ENCODE results near the gene AGAP3. TPM values are rescaled to one million over a fixed set of nuclear protein-coding genes. Genes with fewer than 3 reads are reported as not detected.

Gene AGAP3
- total RNA-seq, 1 experiment from 2014 or later: 126 TPM

DNA sequence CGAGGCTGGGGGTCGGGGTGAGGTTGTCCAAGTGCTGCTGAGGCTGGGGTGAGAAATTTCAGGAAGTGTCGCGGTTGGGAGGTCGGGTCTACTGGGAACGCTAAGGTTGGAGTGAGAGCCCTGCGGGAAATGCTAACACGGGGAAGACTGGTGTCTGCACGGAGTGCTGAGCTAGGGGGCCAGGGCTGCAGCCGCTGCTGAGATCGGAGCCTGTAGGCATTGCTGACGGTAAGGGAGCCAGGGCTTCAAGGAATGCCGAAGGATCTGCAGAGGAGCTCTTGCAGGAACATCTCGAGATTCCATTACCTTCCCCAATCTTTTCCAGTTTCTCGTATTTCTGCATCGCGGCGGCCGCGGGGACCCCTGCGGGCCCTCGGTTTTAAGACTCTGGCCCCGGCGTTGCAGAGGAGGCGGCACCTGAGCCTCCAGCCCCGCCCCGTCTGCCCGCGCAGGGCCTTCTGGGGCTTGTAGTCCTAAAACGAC, 28.7 kb upstream of the AGAP3 start, which contains the start of gene CDK5:
TSS of gene CDK5 (minus strand) at position 392 of the 483 bp plus-strand sequence. CDS start at position 343, 49 bp downstream.
- DNase-seq (ENCODE audit: low read depth, low spot score): no peak
- intact Hi-C loops (cut with micrococcal nuclease): no loop called here
- ATAC-seq: peak; percentile 1; the same call in 1 of the 2 replicates
- H3K36me3 ChIP-seq (ENCODE audit: control insufficient read depth in 1 of 2, insufficient read depth in 2 of 2, low read length in 2 of 2): no peaks in the 10 kb centered on the region
- TF ChIP-seq FOSL1 (IDR thresholded peaks at IDR 0.05; ENCODE audit: low read depth): no peak
- no peak for TF ChIP-seq EGR1 (IDR thresholded peaks at IDR 0.05; ENCODE audit: low read depth)
- no peak for TF ChIP-seq SP1 (IDR thresholded peaks at IDR 0.05; ENCODE audit: low read depth)
- no peak for TF ChIP-seq ZNF274 (IDR thresholded peaks at IDR 0.05; ENCODE audit: low read depth, low read length)
- TF ChIP-seq ZFX (IDR thresholded peaks at IDR 0.05): no peak
- TF ChIP-seq, protein P1, sequence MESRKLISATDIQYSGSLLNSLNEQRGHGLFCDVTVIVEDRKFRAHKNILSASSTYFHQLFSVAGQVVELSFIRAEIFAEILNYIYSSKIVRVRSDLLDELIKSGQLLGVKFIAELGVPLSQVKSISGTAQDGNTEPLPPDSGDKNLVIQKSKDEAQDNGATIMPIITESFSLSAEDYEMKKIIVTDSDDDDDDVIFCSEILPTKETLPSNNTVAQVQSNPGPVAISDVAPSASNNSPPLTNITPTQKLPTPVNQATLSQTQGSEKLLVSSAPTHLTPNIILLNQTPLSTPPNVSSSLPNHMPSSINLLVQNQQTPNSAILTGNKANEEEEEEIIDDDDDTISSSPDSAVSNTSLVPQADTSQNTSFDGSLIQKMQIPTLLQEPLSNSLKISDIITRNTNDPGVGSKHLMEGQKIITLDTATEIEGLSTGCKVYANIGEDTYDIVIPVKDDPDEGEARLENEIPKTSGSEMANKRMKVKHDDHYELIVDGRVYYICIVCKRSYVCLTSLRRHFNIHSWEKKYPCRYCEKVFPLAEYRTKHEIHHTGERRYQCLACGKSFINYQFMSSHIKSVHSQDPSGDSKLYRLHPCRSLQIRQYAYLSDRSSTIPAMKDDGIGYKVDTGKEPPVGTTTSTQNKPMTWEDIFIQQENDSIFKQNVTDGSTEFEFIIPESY (IDR thresholded peaks at IDR 0.05; ENCODE audit: extremely low read depth, insufficient replicate concordance, low read length): no peak
- TF ChIP-seq POLR2A (IDR thresholded peaks at IDR 0.05; ENCODE audit: borderline replicate concordance, extremely low read depth, insufficient read depth, insufficient read length): no peak
- TF ChIP-seq SIN3A (IDR thresholded peaks at IDR 0.05; ENCODE audit: low read depth): no peak
- TF ChIP-seq JUND (IDR thresholded peaks at IDR 0.05): no peak
- TF ChIP-seq, protein P2, sequence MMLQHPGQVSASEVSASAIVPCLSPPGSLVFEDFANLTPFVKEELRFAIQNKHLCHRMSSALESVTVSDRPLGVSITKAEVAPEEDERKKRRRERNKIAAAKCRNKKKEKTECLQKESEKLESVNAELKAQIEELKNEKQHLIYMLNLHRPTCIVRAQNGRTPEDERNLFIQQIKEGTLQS (IDR thresholded peaks at IDR 0.05): no peak
- TF ChIP-seq TCF7L2 (IDR thresholded peaks at IDR 0.05; ENCODE audit: borderline replicate concordance, extremely low read depth, insufficient read depth, insufficient read length): no peak
- TF ChIP-seq, protein P3, sequence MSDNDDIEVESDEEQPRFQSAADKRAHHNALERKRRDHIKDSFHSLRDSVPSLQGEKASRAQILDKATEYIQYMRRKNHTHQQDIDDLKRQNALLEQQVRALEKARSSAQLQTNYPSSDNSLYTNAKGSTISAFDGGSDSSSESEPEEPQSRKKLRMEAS (IDR thresholded peaks at IDR 0.05): no peak
- TF ChIP-seq, protein P4, sequence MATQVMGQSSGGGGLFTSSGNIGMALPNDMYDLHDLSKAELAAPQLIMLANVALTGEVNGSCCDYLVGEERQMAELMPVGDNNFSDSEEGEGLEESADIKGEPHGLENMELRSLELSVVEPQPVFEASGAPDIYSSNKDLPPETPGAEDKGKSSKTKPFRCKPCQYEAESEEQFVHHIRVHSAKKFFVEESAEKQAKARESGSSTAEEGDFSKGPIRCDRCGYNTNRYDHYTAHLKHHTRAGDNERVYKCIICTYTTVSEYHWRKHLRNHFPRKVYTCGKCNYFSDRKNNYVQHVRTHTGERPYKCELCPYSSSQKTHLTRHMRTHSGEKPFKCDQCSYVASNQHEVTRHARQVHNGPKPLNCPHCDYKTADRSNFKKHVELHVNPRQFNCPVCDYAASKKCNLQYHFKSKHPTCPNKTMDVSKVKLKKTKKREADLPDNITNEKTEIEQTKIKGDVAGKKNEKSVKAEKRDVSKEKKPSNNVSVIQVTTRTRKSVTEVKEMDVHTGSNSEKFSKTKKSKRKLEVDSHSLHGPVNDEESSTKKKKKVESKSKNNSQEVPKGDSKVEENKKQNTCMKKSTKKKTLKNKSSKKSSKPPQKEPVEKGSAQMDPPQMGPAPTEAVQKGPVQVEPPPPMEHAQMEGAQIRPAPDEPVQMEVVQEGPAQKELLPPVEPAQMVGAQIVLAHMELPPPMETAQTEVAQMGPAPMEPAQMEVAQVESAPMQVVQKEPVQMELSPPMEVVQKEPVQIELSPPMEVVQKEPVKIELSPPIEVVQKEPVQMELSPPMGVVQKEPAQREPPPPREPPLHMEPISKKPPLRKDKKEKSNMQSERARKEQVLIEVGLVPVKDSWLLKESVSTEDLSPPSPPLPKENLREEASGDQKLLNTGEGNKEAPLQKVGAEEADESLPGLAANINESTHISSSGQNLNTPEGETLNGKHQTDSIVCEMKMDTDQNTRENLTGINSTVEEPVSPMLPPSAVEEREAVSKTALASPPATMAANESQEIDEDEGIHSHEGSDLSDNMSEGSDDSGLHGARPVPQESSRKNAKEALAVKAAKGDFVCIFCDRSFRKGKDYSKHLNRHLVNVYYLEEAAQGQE (IDR thresholded peaks at IDR 0.05; ENCODE audit: low read depth): no peak
- TF ChIP-seq EZH2phosphoT487 (IDR thresholded peaks at IDR 0.05; ENCODE audit: borderline replicate concordance): no peak
- no peak for TF ChIP-seq ELF1 (IDR thresholded peaks at IDR 0.05; ENCODE audit: borderline replicate concordance, low read depth)
- TF ChIP-seq YY1 (IDR thresholded peaks at IDR 0.05; ENCODE audit: extremely low read depth, insufficient replicate concordance, low read depth, low read length): no peak
- no peak for TF ChIP-seq RAD21 (IDR thresholded peaks at IDR 0.05; ENCODE audit: low read depth)
- no peak for TF ChIP-seq SRF (IDR thresholded peaks at IDR 0.05; ENCODE audit: low read depth)
- no peak for TF ChIP-seq CEBPB (IDR thresholded peaks at IDR 0.05; ENCODE audit: low read depth)
- peak within 1 kb of the TSS; percentile 87 for H3K27ac ChIP-seq (ENCODE audit: low read depth, low read length)
- ChIA-PET CTCF (no interaction called here), RAD21 (ENCODE audit: low non-redundant PET in 1 of 2, low total read pairs in 2 of 2, uncharacterized antibody in 2 of 2, unreplicated experiment in 2 of 2) (no interaction called here), POLR2A (no interaction called here)
- peaks cover 28% of the 10 kb centered on the region for H3K79me2 ChIP-seq (ENCODE audit: insufficient read depth, low read length)
- peak within 1 kb of the TSS; percentile 95 for H3K4me2 ChIP-seq (ENCODE audit: low read length)
- peaks cover 24 to 42% of the 10 kb centered on the region in 2 experiments for H3K4me1 ChIP-seq (ENCODE audit: control insufficient read depth in 1 of 2, insufficient read depth in 2 of 2, low read length in 2 of 2)
- H3K9ac ChIP-seq (ENCODE audit: low read length): peak within 1 kb of the TSS; percentile 91
- H2AFZ ChIP-seq (ENCODE audit: low read depth, low read length, poor library complexity, severe bottlenecking): no peak within 1 kb of the TSS
- H3K27me3 ChIP-seq (ENCODE audit: insufficient read depth, low read length): no peaks in the 10 kb centered on the region
- peak within 1 kb of the TSS; percentile 81 to 90 for H3K4me3 ChIP-seq (replicated peaks in 1 of 2; ENCODE audit: low read depth in 1 of 2, low read length in 2 of 2)
- H4K20me1 ChIP-seq (ENCODE audit: insufficient read depth): no peaks in the 10 kb centered on the region
- H3K9me3 ChIP-seq (ENCODE audit: control insufficient read depth in 1 of 2, insufficient read depth in 1 of 2, low read depth in 1 of 2, low read length in 2 of 2): no peaks in the 10 kb centered on the region
- BruUV-seq (replicated peaks): no TSS peak
- H3K9me2 ChIP-seq (ENCODE audit: insufficient read depth): no peaks in the 10 kb centered on the region
